ENCODE measurements around the gene CA10. TPM values are rescaled to one million over a fixed set of nuclear protein-coding genes. Genes with fewer than 3 reads are reported as not detected.

CA10 gene
- total and polyA plus RNA-seq, 9 of the 15 experiments (the other 6 are each of a cell fraction or from before 2014, with no cell fraction given): not detected

DNA sequence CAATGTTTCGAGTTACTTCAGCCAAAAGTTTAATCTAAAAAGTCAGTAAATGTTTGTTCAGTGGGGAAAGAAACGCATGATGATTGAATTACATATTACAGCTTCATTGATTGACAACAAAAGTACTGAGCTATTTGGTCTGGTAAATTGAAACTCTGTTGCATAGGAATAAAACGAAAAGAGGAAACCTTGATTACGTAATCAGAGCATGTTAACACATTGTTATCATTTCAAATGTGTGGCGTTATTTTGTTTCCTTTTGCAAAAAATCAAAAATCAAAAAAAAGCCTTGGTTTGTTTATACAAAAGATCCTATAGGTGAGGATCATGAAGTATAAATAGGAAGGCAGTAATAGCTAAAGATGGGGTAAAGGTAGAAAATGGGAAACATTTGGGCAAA is 19.5 kb upstream of the CA10 start:
- DNase-seq (ENCODE audit: extremely low read depth in 1 of 4, low spot score in 3 of 4): no peak
- intact Hi-C loops (cut with micrococcal nuclease): no loop called here
- Histone ChIP-seq H3K4me2 (ENCODE audit: insufficient read depth, low read length) (no peak overlapping the region), H3K27me3 (ENCODE audit: control insufficient read depth in 2 of 2, insufficient read depth in 2 of 2, low read length in 2 of 2) (no peaks in the 10 kb centered on the region), H3K4me3 (no peak overlapping the region), H3K79me2 (ENCODE audit: control insufficient read depth, insufficient read depth, low read length) (no peaks in the 10 kb centered on the region), H2AFZ (ENCODE audit: low read depth, low read length) (no peak overlapping the region), H3K4me1 (replicated peaks in 1 of 2; ENCODE audit: control insufficient read depth in 2 of 2, insufficient read depth in 2 of 2, low read length in 2 of 2) (no peaks in the 10 kb centered on the region), H3K36me3 (ENCODE audit: control insufficient read depth, insufficient read depth, low read length) (no peaks in the 10 kb centered on the region), H4K20me1 (replicated peaks; ENCODE audit: control insufficient read depth, insufficient read depth, low read length) (no peaks in the 10 kb centered on the region), H3K9me1 (ENCODE audit: control insufficient read depth, insufficient read depth, low read length) (no peaks in the 10 kb centered on the region), H3K9ac (ENCODE audit: insufficient read depth in 1 of 2, low read depth in 2 of 2, low read length in 2 of 2) (no peak overlapping the region), H3K9me3 (replicated peaks; ENCODE audit: control insufficient read depth, insufficient read depth, low read depth, low read length) (no peaks in the 10 kb centered on the region), H3K27ac (ENCODE audit: extremely low read depth, low read depth, low read length) (no peak overlapping the region)
- FAIRE-seq: no peak
- TF ChIP-seq CBX1 (IDR thresholded peaks at IDR 0.05; ENCODE audit: low read depth) (no peak), CEBPG (CRISPR knock-in tag; IDR thresholded peaks at IDR 0.05) (no peak), CEBPG (tag; conservative IDR thresholded peaks at IDR 0.05 in 1 of 2, IDR thresholded peaks at IDR 0.05 in 1 of 2) (peak in 1 of 2 experiments; percentile 74; a peak in 2 of 4 replicates), CEBPB (tag; IDR thresholded peaks at IDR 0.05) (peak; percentile 46)
- ChIA-PET CTCF (ENCODE audit: low intra/inter-chr PET ratio) (no interaction called here), POLR2A (no interaction called here)
- no peak for ATAC-seq
- in situ Hi-C loops (cut with MboI): no loop called here
- 2% methylated on average over 5 of the region's 5 CpGs for WGBS (ENCODE audit: insufficient coverage, low coverage, missing lambda C conversion rate)
- no TSS peak for BruUV-seq (replicated peaks)

DNA sequence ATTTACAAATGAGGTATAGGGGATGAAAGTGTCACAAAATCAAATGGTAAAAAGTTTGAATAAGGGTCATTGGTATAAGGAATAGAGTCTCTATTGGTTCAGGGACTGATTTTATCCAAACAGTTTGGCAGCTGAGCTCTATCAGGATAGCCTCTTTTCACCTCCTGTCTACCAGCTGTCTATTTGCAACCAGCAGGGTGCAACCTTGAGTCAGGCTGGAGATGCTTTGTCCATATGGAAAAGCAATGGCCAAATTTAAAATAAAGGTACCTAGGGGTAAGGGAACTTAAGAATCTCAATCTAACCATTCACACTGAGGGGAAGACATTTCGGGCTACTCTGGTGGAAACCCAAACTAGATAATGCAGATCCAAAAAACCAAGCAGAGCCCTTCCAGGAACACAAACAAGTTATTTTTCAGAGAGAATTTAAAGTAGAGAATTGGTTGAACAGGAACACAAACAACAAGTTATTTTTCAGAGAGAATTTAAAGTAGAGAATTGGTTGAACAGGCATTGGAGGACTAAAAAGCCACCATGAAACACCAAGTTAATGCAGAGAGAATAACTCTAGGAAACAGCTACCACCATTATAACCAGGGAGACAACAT is 12.6 kb upstream of the CA10 start:
- FAIRE-seq (no peak), DNase-seq (ENCODE audit: extremely low read depth in 1 of 4, low spot score in 3 of 4) (peak in 1 of 4 experiments; percentile 4), ATAC-seq (no peak)
- Histone ChIP-seq H2AFZ (ENCODE audit: low read depth, low read length) (no peak overlapping the region), H4K20me1 (replicated peaks; ENCODE audit: control insufficient read depth, insufficient read depth, low read length) (no peaks in the 10 kb centered on the region), H3K27me3 (ENCODE audit: control insufficient read depth in 2 of 2, insufficient read depth in 2 of 2, low read length in 2 of 2) (no peaks in the 10 kb centered on the region), H3K27ac (ENCODE audit: extremely low read depth, low read depth, low read length) (no peak overlapping the region), H3K4me3 (no peak overlapping the region), H3K9ac (ENCODE audit: insufficient read depth in 1 of 2, low read depth in 2 of 2, low read length in 2 of 2) (no peak overlapping the region), H3K9me1 (ENCODE audit: control insufficient read depth, insufficient read depth, low read length) (no peaks in the 10 kb centered on the region), H3K4me1 (replicated peaks in 1 of 2; ENCODE audit: control insufficient read depth in 2 of 2, insufficient read depth in 2 of 2, low read length in 2 of 2) (no peaks in the 10 kb centered on the region), H3K36me3 (ENCODE audit: control insufficient read depth, insufficient read depth, low read length) (no peaks in the 10 kb centered on the region), H3K9me3 (replicated peaks; ENCODE audit: control insufficient read depth, insufficient read depth, low read depth, low read length) (no peaks in the 10 kb centered on the region), H3K79me2 (ENCODE audit: control insufficient read depth, insufficient read depth, low read length) (no peaks in the 10 kb centered on the region), H3K4me2 (ENCODE audit: insufficient read depth, low read length) (no peak overlapping the region)
- no peak for TF ChIP-seq MCM5 (IDR thresholded peaks at IDR 0.05; ENCODE audit: low read depth)
- TF ChIP-seq, protein P1, sequence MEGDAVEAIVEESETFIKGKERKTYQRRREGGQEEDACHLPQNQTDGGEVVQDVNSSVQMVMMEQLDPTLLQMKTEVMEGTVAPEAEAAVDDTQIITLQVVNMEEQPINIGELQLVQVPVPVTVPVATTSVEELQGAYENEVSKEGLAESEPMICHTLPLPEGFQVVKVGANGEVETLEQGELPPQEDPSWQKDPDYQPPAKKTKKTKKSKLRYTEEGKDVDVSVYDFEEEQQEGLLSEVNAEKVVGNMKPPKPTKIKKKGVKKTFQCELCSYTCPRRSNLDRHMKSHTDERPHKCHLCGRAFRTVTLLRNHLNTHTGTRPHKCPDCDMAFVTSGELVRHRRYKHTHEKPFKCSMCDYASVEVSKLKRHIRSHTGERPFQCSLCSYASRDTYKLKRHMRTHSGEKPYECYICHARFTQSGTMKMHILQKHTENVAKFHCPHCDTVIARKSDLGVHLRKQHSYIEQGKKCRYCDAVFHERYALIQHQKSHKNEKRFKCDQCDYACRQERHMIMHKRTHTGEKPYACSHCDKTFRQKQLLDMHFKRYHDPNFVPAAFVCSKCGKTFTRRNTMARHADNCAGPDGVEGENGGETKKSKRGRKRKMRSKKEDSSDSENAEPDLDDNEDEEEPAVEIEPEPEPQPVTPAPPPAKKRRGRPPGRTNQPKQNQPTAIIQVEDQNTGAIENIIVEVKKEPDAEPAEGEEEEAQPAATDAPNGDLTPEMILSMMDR (IDR thresholded peaks at IDR 0.05 in 2 of 3, conservative IDR thresholded peaks at IDR 0.05 in 1 of 3; ENCODE audit: insufficient read depth in 2 of 3, low read depth in 1 of 3, low read length in 3 of 3): peak in 1 of 3 experiments; percentile 16; a peak in 1 of 6 replicates
- 0% methylated on average over 1 of the region's 1 CpG for WGBS (ENCODE audit: insufficient coverage, low coverage, missing lambda C conversion rate)
- intact Hi-C loops (cut with micrococcal nuclease): no loop called here
- in situ Hi-C loops (cut with MboI): no loop called here
- ChIA-PET POLR2A (no interaction called here), CTCF (ENCODE audit: low intra/inter-chr PET ratio) (interaction anchor here (0.6 kb wide), 1 partner anchor 125 kb away, joined by 3 read pairs; no protein-coding TSS in a partner anchor)
- BruUV-seq (replicated peaks): no TSS peak

All from K562 (cell line).